HG03571 (cell line): ENCODE measurements around the gene PUS10.
"Not testable (repeated sequence)": the region's sequence is repeated elsewhere in the genome, so short reads cannot be mapped to it uniquely, and the experiment has no call there.

Experiments
- ATAC-seq: cut with Tn5 transposase; IDR thresholded peaks from one replicate; pipeline ENCODE4 v1.9.1; 2021; ENCODE audit not compliant: unreplicated experiment

PUS10 gene

DNA sequence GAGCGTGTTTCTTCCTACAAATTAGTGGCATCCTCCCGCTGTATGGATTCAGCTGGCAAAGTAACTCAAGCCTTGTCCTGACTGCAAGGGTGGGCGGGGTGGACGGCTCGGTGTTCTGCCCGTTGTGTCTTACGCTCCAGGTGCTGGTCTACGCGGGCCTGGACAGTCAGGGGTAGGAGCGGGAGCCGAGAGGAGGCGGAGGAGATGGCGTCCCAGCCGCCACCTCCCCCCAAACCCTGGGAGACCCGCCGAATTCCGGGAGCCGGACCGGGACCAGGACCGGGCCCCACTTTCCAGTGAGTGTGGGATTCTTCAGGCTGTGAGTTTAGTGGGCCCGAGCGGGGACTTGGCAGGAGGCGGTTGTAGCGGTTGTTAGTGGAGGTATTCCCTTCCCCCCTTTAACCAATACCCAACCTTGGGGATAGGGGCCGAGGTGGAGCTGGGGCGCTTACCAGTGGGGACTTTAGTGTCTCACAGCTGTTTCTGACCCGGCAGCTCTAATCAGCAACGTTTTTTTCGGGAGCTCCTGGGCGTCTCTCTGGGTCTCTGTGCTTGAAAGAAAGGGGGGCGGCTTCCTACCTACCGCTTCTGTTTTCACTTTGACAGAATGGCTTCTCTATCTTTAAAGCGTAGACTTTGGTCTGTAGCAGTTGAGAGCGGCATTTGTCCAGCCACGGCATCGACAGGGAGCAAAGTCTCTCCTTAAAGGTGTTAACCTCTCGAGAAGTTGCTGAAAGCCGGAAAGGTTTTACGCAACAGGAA lies at the start of gene PUS10, which contains the start of gene PEX13:
Gene PUS10 (minus strand): TSS at position 700 of the 762 bp plus-strand sequence. CDS start 6,365 bp downstream, outside the sequence.
Gene PEX13 (plus strand): TSS at position 165 of the 762 bp plus-strand sequence. CDS start 40 bp downstream, at position 205.
- peak; percentile 80 for ATAC-seq

DNA sequence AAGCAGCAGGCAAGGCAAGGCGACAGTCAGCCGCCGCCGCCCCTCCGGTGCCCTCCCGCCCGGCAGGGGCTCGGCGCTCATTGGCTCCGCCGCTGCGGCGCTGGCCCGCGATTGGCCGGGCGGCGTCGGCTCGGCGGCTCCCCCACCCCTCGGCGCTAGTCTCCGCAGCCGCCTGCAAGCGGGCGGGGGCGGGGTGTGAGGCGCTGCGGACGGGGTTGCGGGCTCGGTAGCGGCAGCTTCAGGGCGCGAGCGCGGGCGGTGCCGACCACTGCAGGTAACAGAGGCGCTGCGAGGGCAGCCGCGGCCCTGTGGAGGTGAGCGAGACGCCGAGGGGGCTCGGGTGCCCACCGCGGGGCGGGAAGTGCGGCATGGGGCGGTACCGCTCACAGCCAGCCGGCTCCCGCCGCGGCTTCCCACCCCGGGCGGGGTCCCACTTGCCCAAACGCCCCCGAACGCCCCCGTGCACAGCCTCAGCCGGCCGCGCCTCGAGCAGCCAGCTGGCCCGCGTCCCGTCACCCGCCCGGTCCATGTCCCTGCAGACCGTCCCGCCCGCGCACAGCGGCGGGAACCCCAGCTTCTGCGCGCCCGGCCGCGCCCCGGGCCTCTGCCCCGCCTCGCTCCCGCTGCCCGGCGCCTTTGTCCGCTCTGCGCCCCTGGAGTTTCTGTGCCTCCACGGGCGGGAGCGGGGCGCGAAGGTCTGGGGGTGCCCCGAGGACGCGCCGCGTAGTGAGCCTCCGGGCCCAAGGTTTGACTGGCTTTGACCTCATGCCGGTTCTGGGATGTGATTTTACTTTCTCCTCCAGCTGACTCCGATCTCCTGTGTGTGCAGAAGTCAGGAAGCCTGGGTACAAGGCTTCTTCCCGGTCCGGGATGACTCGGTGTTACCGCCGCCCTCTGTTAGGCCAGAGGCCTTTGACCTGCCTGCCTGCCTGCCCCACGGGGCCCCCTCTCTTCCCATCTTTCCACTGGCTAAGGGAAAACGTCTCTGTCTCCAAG lies 48.0 kb upstream of the PUS10 start, which contains the start of gene SANBR:
Gene SANBR (plus strand): TSS at position 158 of the 996 bp plus-strand sequence. CDS start 4,480 bp downstream, outside the sequence.
- ATAC-seq, result peak; percentile 98

GRCh38 chr2:61059382-61059781 lies 41.3 kb upstream of the PUS10 start:
- ATAC-seq, result no peak

DNA sequence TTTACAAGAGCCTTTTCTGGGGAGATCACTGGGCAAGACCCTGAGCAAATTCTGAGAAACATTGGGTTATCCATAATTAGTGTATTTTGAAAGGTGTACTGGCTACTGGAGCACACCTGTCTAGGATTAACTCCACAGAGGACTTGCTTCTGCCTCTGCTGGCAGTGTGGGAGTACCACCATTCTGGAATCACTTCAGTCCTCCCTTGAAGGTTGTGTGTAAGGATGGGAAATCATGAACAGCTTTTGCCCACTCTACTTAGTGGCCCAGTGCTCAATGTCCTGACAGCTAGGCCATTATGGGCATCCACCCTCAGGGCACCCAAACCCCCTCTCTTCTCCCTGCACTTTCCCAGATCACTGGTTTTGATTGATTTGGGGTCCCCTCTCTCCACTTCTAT lies 39.5 kb upstream of the PUS10 start:
- no peak for ATAC-seq

- no peak for ATAC-seq
Observed at GRCh38 chr2:61055557-61055956, 37.5 kb upstream of the PUS10 start.

DNA sequence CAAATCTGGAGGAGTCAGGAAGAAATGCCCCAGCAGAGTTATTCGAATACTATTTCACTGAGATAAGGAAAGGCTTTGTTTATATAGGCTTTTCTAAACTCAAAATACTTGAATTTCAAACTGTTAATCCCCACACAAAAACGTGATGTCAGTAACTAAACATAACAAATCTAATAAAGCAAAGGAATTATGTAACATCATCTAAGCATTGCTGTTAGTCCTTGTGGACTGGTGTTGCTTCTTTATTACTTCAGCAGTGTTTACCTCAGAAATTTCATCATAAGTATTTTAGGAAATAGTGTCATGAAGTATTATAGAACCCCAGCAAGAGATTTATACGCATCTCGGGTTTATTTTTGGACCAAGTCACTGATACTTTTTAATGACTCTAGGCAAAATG lies 27.9 kb upstream of the PUS10 start:
- ATAC-seq, result no peak

DNA sequence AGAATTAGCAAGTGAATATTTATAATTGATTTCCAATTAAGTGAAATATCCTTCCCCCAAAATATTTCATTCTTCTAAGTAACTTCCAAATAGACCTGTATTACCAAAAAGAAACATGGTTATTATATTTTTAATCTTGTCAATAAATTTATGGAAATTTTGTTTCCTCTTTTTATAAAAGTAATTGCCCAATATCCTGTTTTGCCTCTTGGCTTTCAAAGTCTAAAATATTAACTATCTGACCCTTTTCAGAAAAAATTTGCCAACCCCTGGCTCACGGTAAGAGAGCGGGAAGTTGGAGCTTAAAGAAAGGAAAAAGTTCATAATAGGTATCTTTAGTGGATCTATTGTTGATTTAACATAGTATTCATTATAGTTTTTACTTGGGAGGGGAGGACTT lies 27.2 kb upstream of the PUS10 start:
- ATAC-seq, result no peak

DNA sequence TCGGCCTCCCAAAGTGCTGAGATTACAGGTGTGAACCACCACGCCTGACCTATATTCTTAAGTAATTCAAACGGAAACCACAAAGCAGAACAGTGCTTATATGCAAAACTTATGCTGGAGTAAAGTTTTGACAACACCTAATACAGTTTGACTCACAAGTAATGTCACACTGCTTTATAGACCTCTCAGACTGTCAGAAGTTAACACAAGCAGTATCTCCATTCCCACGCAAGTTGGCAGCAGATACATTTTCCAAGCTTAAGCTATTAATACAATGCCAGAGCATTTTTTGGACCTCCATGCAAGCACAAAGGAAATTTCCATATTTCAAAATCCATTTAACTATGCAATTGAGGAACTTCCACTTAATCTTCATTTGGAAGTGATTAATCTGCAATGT lies 26.6 kb upstream of the PUS10 start:
- no peak for ATAC-seq

GRCh38 chr2:61042807-61043206 lies 24.8 kb upstream of the PUS10 start:
- no peak for ATAC-seq

DNA sequence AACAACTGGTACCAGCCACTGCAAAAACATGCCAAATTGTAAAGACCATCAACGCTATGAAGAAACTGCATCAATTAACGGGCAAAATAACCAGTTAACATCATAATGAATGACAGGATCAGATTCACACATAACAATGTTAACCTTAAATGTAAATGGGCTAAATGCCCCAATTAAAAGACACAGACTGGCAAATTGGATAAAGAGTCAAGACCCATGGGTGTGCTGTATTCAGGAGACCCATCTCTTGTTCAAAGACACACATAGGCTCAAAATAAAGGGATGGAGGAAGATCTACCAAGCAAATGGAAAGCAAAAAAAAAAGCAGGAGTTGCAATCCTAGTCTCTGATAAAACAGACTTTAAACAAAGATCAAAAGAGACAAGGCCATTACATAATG lies 18.6 kb upstream of the PUS10 start:
- ATAC-seq, result not testable (repeated sequence)

GRCh38 chr2:61034592-61034991 lies 16.5 kb upstream of the PUS10 start:
- not testable (repeated sequence) for ATAC-seq

DNA sequence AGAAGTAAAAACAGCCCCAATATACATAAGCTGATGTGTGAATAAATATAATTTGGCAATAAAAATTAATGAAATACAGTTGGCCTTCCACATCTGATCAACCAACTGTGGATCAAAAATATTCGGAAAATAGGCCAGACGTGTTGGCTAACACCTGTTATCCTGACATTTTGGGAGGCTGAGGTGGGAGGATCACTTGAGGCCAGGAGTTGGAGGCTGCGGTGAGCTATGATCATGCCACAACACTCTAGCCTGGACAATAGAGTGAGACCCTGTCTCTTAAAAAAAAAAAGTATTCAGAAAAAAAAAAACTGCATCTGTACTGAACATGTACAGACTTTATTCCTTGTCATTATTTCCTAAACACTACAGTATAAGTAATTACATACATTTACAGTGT lies 11.5 kb upstream of the PUS10 start:
- no peak for ATAC-seq

GRCh38 chr2:61023670-61024069 lies 5.6 kb upstream of the PUS10 start:
- no peak for ATAC-seq

DNA sequence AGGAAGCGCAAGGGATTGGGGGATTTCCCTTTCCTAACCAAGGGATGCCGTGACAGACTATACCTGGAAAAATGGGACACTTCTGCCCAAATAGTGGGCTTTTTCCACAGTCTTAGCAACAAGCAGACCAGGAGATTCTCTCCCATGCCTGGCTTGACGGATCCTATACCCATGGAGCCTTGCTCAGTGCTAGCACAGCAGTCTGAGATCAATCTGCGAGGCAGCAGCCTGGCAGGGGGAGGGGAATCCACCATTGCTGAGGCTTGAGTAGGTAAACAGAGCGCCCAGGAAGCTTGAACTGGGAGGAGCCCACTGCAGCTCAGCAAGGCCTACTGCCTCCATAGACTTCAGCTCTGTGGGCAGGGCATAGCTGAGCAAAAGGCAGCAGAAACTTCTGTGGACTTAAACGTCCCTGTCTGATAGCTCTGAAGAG lies 3.2 kb upstream of the PUS10 start:
- no peak for ATAC-seq

DNA sequence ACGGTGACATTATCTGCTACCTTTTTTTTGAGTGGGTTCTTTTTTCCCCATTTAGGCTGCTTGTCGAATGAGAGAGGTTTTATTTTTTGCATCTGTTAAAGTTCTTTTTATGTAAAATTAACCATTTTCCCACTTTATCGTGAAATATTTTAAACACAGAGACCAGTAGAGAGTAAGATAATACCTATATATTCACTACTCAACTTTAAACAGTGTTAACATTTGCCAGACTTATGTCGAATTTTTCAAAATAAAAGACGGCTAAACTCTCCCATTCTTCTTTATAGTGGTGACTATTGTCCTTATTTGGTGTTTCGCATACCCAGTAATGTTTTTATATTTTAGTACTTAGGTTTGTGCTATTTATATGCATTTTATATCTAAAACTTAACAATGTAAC lies 743 bp upstream of the PUS10 start:
- no peak for ATAC-seq

DNA sequence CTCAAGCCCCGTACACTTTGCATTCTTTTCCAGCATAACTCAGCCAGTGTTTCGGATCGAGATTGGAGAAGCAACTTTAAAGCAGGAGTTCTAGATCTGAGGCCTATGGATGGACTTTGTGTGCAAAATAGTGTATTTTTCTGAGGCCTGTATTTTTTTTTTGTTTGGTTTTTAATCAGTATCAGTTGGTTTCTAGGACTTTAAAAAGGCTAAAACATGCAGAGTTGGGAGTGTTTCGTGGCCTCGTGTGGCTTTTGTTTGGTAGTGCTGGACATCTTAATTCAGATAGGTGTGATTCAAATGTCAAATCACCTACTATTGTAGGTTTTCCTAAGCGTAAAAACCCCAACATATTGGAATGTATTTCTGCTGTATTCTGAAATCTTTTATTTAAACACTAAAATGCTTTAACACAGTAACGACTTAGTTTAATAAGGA lies 282 bp upstream of the PUS10 start:
- ATAC-seq, result peak; percentile 17

GRCh38 chr2:61017003-61017555 lies 976 bp downstream of the PUS10 start:
- ATAC-seq, result peak; percentile 60

- ATAC-seq, result peak; percentile 7
Observed at GRCh38 chr2:61016392-61017002, 1.6 kb downstream of the PUS10 start.

DNA sequence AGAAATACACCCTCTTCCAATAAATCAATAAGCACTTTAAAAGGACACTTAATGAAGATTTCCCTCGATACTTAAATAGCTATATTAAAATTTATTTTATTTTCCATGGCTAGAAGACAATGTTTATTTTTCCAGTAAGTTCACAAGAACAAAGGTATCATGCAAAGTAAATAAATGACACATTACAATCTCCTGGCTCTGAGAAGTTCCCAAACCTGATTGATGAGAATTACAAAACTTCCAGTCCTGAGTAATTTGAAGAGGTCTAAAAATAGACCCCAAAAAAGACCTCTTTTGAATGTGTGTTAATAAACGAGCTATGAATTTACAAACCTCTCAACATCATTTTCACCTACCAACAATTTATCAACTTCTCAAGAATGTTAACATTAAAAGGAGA lies 2.1 kb downstream of the PUS10 start:
- no peak for ATAC-seq

DNA sequence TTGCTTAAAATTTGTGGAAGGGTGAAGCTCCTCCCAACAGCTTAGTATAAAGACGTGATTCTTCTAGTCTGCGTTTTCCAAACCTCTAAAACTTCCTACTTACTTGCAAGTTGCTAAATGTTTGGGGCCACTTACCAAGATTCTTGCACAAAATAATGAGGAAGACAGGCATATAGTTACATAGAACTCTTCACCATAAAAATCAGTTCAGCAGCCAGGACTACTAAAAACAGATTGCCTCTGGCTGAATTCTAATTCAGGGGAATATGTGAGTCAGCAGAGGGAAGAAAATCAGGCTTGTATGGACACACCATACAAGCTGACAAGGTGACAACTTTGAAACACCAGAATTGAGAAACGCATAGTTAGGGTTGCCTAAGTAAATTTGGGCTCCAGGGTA lies 3.3 kb downstream of the PUS10 start:
- no peak for ATAC-seq

- ATAC-seq, result no peak
Observed at GRCh38 chr2:61013382-61013781, 4.7 kb downstream of the PUS10 start.
